GM18909 (cell line): ENCODE measurements around the gene KDM6B.
A peak's percentile ranks its signal among the peaks of the same experiment; 100 is the strongest.
"Not testable (repeated sequence)": the region's sequence is repeated elsewhere in the genome, so short reads cannot be mapped to it uniquely, and the experiment has no call there.

Experiments
- ATAC-seq: cut with Tn5 transposase; IDR thresholded peaks from one replicate; pipeline ENCODE4 v1.9.1; 2021; ENCODE audit warnings: mild to moderate bottlenecking; ENCODE audit not compliant: unreplicated experiment, poor library complexity

Gene KDM6B, protein sequence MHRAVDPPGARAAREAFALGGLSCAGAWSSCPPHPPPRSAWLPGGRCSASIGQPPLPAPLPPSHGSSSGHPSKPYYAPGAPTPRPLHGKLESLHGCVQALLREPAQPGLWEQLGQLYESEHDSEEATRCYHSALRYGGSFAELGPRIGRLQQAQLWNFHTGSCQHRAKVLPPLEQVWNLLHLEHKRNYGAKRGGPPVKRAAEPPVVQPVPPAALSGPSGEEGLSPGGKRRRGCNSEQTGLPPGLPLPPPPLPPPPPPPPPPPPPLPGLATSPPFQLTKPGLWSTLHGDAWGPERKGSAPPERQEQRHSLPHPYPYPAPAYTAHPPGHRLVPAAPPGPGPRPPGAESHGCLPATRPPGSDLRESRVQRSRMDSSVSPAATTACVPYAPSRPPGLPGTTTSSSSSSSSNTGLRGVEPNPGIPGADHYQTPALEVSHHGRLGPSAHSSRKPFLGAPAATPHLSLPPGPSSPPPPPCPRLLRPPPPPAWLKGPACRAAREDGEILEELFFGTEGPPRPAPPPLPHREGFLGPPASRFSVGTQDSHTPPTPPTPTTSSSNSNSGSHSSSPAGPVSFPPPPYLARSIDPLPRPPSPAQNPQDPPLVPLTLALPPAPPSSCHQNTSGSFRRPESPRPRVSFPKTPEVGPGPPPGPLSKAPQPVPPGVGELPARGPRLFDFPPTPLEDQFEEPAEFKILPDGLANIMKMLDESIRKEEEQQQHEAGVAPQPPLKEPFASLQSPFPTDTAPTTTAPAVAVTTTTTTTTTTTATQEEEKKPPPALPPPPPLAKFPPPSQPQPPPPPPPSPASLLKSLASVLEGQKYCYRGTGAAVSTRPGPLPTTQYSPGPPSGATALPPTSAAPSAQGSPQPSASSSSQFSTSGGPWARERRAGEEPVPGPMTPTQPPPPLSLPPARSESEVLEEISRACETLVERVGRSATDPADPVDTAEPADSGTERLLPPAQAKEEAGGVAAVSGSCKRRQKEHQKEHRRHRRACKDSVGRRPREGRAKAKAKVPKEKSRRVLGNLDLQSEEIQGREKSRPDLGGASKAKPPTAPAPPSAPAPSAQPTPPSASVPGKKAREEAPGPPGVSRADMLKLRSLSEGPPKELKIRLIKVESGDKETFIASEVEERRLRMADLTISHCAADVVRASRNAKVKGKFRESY (N-terminal part only)

DNA sequence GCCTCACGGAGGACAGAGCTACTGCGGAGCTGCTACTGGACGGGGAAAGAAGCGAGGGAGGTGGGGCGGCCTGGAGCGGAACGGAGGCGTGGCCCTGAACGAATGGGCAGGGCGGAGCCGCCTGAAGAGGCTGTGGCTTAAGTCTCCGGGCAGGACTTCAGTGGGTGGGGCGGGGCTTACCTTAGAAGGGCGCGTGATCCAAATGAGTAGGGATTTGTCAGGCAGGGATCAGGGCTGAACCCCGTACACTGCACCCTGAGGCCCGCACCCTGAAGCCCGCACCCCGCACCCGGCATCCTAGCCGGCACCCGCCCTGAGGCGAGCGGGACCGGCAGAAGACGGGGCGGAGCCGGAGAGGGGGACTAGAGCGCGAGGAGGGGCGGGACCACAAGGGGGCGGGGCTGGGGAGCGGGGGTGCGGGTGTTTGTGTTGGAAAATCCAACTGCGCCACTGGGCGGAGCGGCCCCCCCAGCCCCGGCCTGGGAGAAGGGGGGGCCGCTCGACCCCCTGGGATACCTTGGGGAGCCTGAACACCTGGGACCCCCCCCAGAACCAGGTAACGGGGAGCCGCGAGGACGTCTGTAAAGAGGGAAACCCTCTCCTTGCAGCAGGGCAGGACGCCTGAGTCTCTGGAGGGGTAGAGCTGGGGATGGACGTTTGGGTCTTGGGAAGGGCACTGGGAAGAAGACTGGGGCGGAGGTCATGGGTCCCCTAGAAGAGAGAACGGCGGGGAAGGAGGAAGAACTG, at the start of gene KDM6B:
KDM6B (plus strand) TSS at position 423 of the 747 bp plus-strand sequence. CDS start 11,338 bp downstream, outside the sequence.
- peak; percentile 38 for ATAC-seq

DNA sequence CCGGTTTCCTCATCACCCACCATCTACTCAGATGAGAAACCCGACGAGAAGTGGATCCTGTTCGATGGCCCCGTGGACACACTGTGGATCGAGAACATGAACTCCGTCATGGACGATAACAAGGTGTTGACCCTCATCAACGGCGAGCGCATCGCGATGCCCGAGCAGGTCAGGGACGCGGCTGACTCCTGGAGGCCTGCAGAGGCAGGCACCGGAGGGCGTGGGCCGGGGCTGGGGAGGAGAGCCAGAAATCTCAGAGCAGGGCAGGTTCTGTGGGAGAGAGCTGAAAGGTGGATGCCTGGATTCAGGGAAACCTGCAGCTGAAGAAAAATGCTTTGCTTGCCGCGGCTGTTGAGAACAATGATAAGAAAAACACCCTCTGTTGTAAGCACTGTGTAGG, 47.2 kb upstream of the KDM6B start:
- ATAC-seq: no peak

DNA sequence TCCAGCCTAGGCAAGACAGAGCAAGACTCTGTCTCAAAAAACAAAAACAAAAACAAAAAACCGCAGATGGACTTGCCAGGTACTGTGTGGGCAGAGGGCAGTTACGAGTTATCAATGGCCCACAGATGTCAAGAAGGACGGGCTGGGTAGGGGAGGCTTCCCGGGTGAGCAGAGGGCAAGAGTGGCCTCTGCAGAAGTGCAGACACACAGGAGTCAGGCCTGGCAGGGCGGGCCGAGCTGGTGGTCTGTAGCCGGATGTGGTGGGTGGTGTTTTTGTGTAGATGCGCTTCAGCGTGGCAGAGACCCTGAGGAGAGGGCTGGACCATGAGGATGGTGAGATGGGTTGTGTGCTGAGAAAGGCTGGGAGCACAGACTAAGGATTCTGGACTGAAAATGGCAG, 44.9 kb upstream of the KDM6B start:
- ATAC-seq: no peak

DNA sequence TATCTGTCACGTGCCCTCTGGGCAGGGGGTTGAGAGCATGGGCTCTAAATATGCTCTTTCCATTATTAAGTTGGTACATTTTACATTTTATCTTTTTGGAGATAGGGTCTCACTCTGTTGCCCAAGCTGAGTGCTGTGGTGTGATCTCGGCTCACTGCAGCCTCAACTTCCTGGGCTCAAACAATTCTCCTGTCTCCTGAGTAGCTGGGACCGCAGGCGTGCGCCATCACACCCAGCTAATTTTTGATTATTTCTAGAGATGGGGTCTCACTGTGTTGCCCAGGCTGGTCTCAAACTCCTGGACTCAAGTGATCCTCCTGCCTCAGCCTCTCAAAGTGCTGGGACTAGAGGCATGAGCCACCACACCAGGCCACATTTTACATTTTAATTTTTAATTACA, 43.9 kb upstream of the KDM6B start:
- ATAC-seq: no peak

DNA sequence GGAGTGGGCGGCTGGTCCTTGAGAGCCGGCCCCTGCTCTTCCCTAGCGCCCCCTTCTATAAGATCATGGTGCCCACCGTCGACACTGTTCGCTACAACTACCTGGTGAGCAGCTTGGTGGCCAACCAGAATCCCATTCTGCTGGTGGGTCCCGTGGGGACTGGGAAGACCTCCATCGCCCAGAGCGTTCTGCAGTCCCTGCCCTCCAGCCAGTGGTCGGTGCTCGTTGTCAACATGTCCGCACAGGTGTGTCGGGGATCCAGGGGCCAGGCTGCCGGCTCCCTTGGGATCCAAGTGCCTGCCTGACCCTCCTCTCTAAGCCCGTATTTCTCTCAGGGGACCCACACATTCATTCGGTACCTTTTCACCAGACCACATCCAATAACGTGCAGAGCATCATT, 41.4 kb upstream of the KDM6B start:
- no peak for ATAC-seq

DNA sequence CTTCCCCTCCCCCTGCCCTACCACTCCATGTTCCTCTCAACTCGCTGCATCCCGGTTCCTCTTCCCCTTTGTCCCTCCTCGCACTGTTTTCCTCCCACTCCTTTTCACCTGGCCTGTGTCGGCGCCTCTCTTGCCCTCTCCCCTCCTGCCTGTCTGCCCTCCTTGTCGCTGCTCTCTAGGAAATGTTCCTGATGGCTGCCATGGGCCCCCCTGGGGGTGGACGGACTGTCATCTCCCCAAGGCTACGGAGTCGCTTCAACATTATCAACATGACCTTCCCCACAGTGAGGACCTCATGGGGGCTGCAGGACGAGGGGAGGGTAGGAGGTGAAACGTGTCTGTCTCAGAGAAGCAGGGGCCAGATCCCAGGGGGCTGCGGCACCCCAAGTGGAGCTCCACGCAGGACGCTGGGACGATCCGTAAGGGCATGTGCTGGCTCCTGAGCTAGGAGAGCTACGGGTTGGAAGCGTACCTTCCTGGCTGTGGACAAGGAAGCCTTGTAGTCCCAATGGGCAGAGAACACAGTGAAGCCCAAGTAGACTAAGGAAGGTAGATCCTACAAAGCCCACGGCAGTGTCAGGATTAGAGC, 39.8 kb upstream of the KDM6B start:
- ATAC-seq: no peak

DNA sequence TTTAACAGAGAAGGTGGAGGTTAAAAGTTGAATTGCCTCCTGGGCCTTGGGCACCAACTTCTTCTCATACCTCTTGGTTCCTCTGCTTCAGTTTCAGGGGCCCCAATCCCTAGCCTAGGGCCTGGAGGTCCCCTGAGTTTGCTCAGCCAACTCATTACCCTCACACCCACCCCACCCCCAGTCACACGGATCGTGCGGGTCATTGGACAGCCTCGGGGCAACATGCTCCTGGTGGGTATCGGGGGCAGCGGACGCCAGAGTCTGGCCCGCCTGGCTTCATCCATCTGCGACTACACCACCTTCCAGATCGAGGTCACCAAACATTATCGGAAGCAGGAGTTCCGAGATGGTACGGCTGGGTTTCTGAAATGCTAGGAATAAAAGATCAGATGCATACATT, 36.0 kb upstream of the KDM6B start:
- no peak for ATAC-seq

DNA sequence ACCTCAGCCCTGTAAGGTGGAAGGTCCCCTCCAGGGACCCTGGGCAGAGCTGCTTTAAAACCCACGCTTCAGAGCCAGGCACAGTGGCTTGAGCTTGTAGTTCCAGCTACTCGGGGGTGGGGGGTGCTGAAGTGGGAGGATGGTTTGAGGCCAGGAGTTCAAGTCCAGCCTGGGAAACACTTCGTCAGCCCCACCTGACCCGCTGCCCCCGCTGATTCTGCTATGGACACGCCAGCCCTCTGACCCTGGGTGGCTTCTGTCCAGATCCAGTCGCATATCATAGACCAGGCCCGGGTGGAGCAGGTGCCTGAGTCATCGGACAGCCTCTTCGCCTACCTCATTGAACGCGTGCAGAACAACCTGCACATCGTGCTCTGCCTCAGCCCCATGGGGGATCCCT, 35.2 kb upstream of the KDM6B start:
- ATAC-seq: no peak

DNA sequence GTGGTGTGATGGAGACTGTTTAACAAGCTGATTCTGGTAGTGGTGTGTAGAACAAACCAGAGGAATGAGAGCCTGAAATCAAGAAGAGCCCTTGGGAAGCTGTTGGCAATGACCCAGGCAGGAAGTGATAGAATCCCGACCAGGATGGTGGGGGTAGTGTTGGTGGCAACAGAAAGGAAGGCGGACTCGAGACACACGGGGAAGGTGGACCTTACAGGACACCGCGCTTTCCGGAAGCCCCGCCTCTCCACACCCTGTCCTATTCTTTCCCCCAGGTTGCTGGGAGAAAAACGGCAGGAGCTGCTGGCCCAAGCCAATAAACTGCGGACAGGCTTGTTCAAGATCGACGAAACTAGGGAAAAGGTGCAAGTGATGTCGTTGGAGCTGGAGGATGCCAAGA, 30.0 kb upstream of the KDM6B start:
- ATAC-seq: no peak

DNA sequence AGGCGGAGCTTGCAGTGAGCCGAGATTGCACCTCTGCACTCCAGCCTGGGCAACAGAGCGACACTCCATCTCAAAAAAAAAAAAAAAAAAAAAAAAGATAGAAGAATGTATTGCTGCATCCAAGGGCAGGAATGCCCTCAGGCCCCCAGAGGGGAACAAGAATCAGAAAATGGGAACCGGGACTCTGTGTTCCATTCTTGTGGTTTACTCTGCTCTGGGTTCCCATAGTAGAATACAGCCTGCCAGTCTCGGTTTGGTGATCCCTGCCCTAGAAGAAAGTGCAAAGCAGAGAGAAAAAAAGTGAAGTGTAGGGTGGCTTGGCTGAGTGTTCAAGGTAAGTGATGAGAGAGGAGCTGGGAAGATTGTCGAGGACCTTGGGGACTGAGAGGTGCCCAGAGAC, 27.4 kb upstream of the KDM6B start:
- no peak for ATAC-seq

DNA sequence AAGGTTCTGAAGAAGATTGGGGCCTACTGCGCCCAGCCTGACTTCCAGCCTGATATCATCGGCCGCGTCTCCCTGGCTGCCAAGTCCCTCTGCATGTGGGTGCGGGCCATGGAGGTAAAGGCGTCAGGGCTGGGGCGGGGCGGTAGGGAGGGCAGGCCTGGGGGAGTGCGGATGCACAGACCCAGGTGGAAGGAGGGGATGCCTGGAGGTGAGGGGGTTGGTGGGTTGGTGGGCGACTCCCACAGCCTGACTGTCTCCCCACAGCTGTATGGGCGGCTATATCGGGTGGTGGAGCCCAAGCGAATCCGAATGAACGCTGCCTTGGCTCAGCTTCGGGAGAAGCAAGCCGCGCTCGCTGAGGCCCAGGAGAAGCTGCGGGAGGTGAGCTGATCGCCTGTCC, 26.8 kb upstream of the KDM6B start:
- no peak for ATAC-seq

DNA sequence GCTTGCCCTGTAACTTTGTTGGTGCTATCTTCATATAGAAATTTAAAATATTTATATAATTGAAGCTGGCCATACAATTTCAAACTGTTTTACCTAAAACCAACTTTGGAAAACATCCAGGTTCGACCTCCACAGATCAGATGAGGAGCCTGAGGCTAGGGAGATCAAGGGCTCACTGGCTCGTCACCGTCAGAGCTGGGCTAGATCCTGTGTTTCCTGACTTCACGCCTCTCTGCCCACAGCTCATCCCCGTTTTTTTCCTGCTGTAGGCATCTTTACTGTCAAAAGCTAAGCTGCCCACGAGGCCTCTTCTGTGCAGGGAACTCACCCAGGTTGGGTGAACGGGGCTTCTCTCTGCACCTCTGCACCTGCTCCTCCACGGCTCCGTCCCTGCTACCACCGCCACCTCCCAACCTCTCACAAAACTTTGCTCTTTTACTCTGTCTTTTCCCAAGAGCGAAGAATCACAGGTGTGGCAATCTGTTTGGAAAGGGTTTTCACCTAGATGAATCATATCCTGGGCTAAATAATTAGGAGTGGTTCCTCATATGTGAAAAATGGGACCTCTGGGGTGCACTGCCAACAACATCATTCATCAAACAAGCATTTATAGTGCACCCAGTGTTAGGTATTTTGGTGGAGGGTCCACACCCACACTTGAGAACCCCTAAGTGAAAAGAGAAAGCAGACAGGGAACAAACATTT, 24.8 kb upstream of the KDM6B start:
- ATAC-seq: no peak

DNA sequence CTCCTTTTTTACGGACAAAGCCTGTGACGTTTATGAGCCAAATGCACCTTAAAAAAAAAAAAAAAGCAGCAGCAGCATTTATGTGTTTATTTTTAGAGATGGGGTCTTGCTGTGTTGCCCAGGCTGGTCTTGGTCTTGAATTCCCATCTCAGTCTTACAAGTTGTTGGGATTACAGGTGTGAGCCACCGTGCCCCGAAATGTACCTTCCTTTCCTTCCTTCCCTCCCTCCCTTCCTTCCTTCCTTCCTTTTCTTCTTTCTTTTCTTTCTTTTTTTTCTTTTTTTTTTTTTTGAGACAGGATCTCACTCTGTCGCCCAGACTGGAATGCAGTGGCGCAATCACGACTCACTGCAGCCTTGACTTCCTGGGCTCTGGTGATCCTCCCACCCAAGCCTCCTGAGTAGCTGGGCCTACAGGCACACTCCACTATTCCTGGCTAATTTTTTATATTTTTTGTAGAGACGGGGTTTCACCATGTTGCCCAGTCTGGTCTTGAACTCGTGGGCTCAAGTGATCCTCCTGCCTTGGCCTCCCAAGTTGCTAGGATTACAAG, 24.1 kb upstream of the KDM6B start:
- not testable (repeated sequence) for ATAC-seq

DNA sequence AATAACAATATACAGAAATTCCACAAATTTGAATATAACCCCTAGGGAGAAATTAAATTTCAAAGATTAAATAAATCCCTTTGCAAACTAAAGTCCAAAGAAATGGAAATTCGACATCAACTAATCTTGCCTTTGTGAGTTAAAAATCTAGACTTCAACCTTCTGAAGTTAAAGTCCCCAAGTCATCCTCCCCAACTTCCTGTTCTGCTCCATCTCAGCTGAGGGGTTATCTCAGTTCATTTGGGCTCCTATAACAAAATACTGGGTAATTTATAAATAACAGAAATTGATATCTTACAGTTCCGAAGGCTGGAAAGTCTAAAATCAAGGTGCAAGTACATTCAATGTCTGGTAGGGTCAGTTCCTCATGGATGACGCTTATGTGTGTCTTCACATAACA, 22.8 kb upstream of the KDM6B start:
- ATAC-seq: no peak

DNA sequence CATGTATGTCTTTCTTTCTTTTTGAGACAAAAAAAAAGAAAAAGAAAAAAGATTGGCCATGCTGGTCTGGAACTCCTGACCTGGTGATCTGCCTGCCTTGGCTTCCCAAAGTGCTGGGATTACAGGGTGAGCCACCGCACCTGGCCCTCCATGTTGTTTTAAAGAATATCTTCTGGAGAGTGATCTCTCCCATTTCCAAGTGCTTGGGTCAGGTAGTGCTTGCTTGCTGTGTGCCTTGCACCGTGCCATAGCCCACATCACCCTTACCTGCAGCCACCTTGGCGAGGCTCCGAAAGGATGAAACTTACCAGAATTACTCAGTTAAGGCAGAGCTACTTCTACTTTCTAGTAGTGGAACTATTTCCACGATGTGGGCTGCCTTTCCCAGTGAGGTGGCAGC, 19.0 kb upstream of the KDM6B start:
- ATAC-seq: no peak

DNA sequence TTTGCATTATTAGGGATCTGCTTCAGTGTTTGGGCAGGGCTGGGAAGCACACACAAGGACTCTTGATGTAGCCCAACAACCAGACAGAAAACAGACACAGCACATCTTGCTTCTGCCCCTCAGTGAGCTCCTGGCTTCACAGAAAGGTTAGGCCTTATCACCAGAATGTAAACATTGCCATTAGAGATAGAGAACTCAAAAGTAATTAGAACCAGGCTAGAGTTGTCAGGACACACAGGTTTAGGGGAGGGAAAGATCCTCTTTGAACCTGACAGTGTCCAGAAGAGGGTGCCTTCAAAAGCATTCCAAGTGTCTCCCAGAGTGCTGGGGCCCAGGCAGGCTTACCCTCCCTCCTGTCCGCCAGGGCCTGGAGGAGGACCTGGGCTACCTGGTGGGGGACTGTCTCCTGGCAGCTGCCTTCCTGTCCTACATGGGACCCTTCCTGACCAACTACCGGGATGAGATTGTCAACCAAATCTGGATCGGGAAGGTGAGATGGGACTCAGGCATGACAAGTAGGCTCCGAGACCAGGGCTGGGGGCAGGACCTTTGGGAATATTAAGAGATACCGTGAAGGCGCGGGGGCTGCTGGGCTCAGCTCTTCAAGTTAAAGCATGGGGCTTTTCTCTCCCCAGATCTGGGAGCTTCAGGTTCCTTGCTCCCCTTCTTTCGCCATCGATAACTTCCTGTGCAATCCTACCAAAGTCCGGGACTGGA, 16.9 kb upstream of the KDM6B start:
- ATAC-seq: no peak

DNA sequence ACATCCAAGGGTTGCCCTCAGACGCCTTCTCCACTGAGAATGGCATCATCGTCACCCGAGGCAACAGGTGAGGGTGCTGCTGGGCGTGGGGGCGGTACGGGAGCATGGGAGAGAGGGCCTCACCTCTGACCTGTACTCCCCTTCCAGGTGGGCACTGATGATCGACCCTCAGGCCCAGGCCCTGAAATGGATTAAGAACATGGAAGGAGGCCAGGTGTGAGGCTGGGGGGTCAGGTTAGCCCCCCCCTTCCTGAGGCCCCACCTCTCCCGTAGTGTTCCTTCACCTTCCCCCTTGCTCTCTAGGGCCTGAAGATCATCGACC, 16.4 kb upstream of the KDM6B start:
- ATAC-seq: no peak

DNA sequence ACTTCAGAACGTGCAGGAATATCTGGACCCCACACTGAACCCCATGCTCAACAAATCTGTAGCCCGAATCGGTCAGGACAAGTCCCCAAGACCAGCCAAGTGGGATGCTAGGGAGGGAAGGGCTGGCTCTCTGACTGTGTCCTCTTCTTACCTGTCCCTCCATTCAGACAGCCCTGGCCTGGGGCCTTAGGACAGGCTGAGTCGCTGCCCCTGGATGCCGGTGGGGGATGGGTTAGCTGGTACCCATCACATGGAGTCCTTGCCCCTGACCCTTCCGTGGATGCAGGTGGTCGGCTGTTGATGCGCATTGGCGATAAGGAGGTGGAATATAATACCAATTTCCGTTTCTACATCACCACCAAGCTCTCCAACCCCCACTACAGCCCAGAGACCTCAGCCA, 16.0 kb upstream of the KDM6B start:
- no peak for ATAC-seq
